SK-N-SH (cell line): ENCODE measurements around the gene KCNQ4.

Source experiments
- POLR2AphosphoS5 ChIP-seq: IDR thresholded peaks from 2 replicates; pipeline ENCODE4 v1.6.1; 2012; ENCODE audit warnings: low read depth, low read length
- SIN3A ChIP-seq: IDR thresholded peaks from 2 replicates; pipeline ENCODE4 v1.6.1; 2012; ENCODE audit warnings: low read depth, mild to moderate bottlenecking, low read length, moderate library complexity, borderline replicate concordance
- SMC3 ChIP-seq: IDR thresholded peaks from 2 replicates; pipeline ENCODE4 v1.6.1; 2012; ENCODE audit warnings: low read depth, low read length, improper control_type of control experiment
- TF ChIP-seq, protein P1 (sequence below): fragments of 200-600 bp; sonication (generic); IDR thresholded peaks from 2 replicates; pipeline ENCODE4 v1.6.1; 2017; ENCODE audit warnings: antibody characterized with exemption, mild to moderate bottlenecking, moderate library complexity
- TF ChIP-seq, protein P2 (sequence below): IDR thresholded peaks from 2 replicates; pipeline ENCODE4; 2012
- TF ChIP-seq, protein P3 (sequence below): IDR thresholded peaks from 2 replicates; pipeline ENCODE4 v1.4.0; 2012; ENCODE audit warnings: low read depth, borderline replicate concordance

DNA sequence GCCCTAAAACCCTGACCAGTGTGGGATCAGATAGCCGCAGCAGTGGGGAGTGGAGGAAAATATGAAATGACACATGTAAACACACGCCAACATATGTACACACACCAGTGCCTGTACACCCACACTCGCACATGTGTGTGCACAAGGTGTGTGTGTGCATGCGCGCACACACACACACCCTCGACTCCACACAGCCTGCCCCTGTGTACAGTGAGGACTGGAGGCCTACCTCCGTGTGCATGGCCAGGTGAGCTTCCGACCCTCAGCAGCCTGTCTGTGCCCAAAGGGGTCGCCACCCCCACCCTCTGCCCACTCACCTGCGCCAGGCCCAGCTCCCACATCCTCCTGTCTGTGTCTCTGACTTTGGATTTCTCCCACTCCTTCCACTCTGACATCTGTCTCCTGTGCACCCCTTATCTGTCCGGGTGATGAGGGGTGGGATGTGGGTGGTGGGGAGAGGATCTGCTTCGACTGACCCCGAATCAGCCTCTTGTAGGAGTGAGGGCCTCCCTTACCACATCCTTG lies 46.9 kb downstream of the KCNQ4 start:
- TF ChIP-seq, protein P1, sequence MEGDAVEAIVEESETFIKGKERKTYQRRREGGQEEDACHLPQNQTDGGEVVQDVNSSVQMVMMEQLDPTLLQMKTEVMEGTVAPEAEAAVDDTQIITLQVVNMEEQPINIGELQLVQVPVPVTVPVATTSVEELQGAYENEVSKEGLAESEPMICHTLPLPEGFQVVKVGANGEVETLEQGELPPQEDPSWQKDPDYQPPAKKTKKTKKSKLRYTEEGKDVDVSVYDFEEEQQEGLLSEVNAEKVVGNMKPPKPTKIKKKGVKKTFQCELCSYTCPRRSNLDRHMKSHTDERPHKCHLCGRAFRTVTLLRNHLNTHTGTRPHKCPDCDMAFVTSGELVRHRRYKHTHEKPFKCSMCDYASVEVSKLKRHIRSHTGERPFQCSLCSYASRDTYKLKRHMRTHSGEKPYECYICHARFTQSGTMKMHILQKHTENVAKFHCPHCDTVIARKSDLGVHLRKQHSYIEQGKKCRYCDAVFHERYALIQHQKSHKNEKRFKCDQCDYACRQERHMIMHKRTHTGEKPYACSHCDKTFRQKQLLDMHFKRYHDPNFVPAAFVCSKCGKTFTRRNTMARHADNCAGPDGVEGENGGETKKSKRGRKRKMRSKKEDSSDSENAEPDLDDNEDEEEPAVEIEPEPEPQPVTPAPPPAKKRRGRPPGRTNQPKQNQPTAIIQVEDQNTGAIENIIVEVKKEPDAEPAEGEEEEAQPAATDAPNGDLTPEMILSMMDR = no peak
- TF ChIP-seq SMC3 (no peak), SIN3A (no peak), POLR2AphosphoS5 (no peak)
- TF ChIP-seq, protein P2, sequence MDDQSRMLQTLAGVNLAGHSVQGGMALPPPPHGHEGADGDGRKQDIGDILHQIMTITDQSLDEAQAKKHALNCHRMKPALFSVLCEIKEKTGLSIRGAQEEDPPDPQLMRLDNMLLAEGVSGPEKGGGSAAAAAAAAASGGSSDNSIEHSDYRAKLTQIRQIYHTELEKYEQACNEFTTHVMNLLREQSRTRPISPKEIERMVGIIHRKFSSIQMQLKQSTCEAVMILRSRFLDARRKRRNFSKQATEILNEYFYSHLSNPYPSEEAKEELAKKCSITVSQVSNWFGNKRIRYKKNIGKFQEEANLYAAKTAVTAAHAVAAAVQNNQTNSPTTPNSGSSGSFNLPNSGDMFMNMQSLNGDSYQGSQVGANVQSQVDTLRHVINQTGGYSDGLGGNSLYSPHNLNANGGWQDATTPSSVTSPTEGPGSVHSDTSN = no peak
- TF ChIP-seq, protein P3, sequence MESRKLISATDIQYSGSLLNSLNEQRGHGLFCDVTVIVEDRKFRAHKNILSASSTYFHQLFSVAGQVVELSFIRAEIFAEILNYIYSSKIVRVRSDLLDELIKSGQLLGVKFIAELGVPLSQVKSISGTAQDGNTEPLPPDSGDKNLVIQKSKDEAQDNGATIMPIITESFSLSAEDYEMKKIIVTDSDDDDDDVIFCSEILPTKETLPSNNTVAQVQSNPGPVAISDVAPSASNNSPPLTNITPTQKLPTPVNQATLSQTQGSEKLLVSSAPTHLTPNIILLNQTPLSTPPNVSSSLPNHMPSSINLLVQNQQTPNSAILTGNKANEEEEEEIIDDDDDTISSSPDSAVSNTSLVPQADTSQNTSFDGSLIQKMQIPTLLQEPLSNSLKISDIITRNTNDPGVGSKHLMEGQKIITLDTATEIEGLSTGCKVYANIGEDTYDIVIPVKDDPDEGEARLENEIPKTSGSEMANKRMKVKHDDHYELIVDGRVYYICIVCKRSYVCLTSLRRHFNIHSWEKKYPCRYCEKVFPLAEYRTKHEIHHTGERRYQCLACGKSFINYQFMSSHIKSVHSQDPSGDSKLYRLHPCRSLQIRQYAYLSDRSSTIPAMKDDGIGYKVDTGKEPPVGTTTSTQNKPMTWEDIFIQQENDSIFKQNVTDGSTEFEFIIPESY = no peak
